ENCODE measurements around the gene BUB3.

GRCh38 chr10:123157210-123157609 lies 3.0 kb downstream of the BUB3 start:
- TF ChIP-seq, protein P1, sequence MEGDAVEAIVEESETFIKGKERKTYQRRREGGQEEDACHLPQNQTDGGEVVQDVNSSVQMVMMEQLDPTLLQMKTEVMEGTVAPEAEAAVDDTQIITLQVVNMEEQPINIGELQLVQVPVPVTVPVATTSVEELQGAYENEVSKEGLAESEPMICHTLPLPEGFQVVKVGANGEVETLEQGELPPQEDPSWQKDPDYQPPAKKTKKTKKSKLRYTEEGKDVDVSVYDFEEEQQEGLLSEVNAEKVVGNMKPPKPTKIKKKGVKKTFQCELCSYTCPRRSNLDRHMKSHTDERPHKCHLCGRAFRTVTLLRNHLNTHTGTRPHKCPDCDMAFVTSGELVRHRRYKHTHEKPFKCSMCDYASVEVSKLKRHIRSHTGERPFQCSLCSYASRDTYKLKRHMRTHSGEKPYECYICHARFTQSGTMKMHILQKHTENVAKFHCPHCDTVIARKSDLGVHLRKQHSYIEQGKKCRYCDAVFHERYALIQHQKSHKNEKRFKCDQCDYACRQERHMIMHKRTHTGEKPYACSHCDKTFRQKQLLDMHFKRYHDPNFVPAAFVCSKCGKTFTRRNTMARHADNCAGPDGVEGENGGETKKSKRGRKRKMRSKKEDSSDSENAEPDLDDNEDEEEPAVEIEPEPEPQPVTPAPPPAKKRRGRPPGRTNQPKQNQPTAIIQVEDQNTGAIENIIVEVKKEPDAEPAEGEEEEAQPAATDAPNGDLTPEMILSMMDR (IDR thresholded peaks at IDR 0.05) = no peak
- TF ChIP-seq POLR2A (IDR thresholded peaks at IDR 0.05) (no peak), POLR2AphosphoS5 (IDR thresholded peaks at IDR 0.05) (no peak), EP300 (IDR thresholded peaks at IDR 0.05) (no peak)

Measured in sigmoid colon (tissue), 4 donors.